IMR-90 (cell line): ENCODE data around the gene COL24A1. TPM values are rescaled to one million over a fixed set of nuclear protein-coding genes. Genes with fewer than 3 reads are reported as not detected.
A peak's percentile ranks its signal among the peaks of the same experiment; 100 is the strongest.

Source experiments
- ATAC-seq: fragments of 200-7000 bp; cut with Tn5 transposase; 2 replicates; pipeline ENCODE4 v1.9.1; 2020; ENCODE audit warnings: low read depth, mild to moderate bottlenecking, moderate library complexity
- BruUV-seq: library from RNA; stranded (reverse); fragments of 400-500 nt; replicated peaks from 2 replicates; lab custom pipeline; 2021; lab: Mats Ljungman, UMichigan
- CTCF ChIA-PET: fragments of 300-600 bp; formaldehyde crosslinking; extraction: SDS; loops from one replicate; lab custom pipeline; 2021; ENCODE audit warnings: antibody characterized with exemption; lab: Yijun Ruan, JAX
- POLR2A ChIA-PET: fragments of 300-600 bp; sonication (Branson Sonifier 250); formaldehyde crosslinking; loops from one replicate; lab custom pipeline; 2022; ENCODE audit warnings: antibody characterized with exemption; ENCODE audit not compliant: unreplicated experiment; lab: Charles Lee
- DNase-seq: peaks from one replicate; pipeline ENCODE4 v3.0.0; 2013
- H2AFZ ChIP-seq: replicated peaks from 2 replicates; pipeline ENCODE3; 2013; ENCODE audit warnings: low read length, mild to moderate bottlenecking; ENCODE audit not compliant: poor library complexity
- H2AK5ac ChIP-seq: 2 replicates; pipeline ENCODE4 v1.6.1; 2013; ENCODE audit warnings: low read depth, low read length, inconsistent platforms
- H2AK9ac ChIP-seq: replicated peaks from 2 replicates; pipeline ENCODE3; 2013; ENCODE audit warnings: mild to moderate bottlenecking, low read depth, low read length, moderate library complexity; ENCODE audit not compliant: poor library complexity
- H2BK120ac ChIP-seq: 2 replicates; pipeline ENCODE4 v1.6.1; 2013; ENCODE audit warnings: low read depth, low read length, inconsistent platforms
- H2BK15ac ChIP-seq: 3 replicates; pipeline ENCODE4 v1.6.1; 2013; ENCODE audit warnings: low read depth, low read length, inconsistent platforms
- H2BK20ac ChIP-seq: 2 replicates; pipeline ENCODE4 v1.6.1; 2013; ENCODE audit warnings: low read depth, mild to moderate bottlenecking, inconsistent platforms, low read length, moderate library complexity
- H2BK5ac ChIP-seq: 2 replicates; pipeline ENCODE4 v1.6.1; 2013; ENCODE audit warnings: mild to moderate bottlenecking, low read depth, low read length, inconsistent platforms; ENCODE audit not compliant: poor library complexity, severe bottlenecking
- H3K14ac ChIP-seq: replicated peaks from 2 replicates; pipeline ENCODE4 v1.6.1; 2013; ENCODE audit warnings: low read depth, low read length, inconsistent platforms
- H3K18ac ChIP-seq: 2 replicates; pipeline ENCODE4 v1.6.1; 2013; ENCODE audit warnings: low read depth, low read length, control low read depth
- H3K23ac ChIP-seq: 2 replicates; pipeline ENCODE4 v1.6.1; 2013; ENCODE audit warnings: low read depth, low read length, inconsistent platforms
- H3K27ac ChIP-seq: 2 replicates; pipeline ENCODE4 v1.5.1; 2013; ENCODE audit warnings: mild to moderate bottlenecking, control low read depth, low read length; ENCODE audit not compliant: insufficient read depth
- H3K27me3 ChIP-seq: 2 replicates; pipeline ENCODE4 v1.6.1; 2013; ENCODE audit warnings: low read length; ENCODE audit not compliant: control insufficient read depth, insufficient read depth
- H3K36me3 ChIP-seq: 2 replicates; pipeline ENCODE4 v1.6.1; 2013; ENCODE audit warnings: low read length, mixed read lengths; ENCODE audit not compliant: control insufficient read depth, insufficient read depth
- H3K4ac ChIP-seq: 2 replicates; pipeline ENCODE4 v1.6.1; 2013; ENCODE audit warnings: low read depth, low read length, inconsistent platforms
- H3K4me1 ChIP-seq: 2 replicates; pipeline ENCODE4 v1.6.1; 2013; ENCODE audit warnings: low read length, mixed read lengths; ENCODE audit not compliant: control insufficient read depth, insufficient read depth
- H3K4me2 ChIP-seq: 2 replicates; pipeline ENCODE4 v1.6.1; 2013; ENCODE audit warnings: low read depth, mild to moderate bottlenecking, control low read depth, low read length, moderate library complexity
- H3K4me3 ChIP-seq: 2 replicates; pipeline ENCODE4 v1.5.1; 2013; ENCODE audit warnings: low read depth, mild to moderate bottlenecking, control low read depth, low read length, moderate library complexity; ENCODE audit not compliant: insufficient read depth
- H3K56ac ChIP-seq: 2 replicates; pipeline ENCODE4 v1.6.1; 2013; ENCODE audit warnings: low read length, inconsistent platforms; ENCODE audit not compliant: insufficient read depth; ENCODE audit errors: extremely low read depth
- H3K79me1 ChIP-seq, 2 experiments: 2 replicates each; pipeline ENCODE4 v1.6.1; 2013; ENCODE audit warnings: low read length in 2 of 2, inconsistent platforms in 1 of 2, low read depth in 1 of 2
- H3K9ac ChIP-seq: 2 replicates; pipeline ENCODE4 v1.6.1; 2013; ENCODE audit warnings: low read depth, low read length, control low read depth
- H3K9me1 ChIP-seq: 2 replicates; pipeline ENCODE4 v1.6.1; 2013; ENCODE audit warnings: low read length, inconsistent platforms; ENCODE audit not compliant: insufficient read depth
- H3K9me3 ChIP-seq: 2 replicates; pipeline ENCODE4 v1.6.1; 2013; ENCODE audit warnings: low read length; ENCODE audit not compliant: control insufficient read depth, insufficient read depth
- H4K20me1 ChIP-seq: 2 replicates; pipeline ENCODE4 v1.6.1; 2013; ENCODE audit warnings: low read length, inconsistent platforms; ENCODE audit not compliant: insufficient read depth
- H4K5ac ChIP-seq: 2 replicates; pipeline ENCODE4 v1.6.1; 2013; ENCODE audit warnings: mild to moderate bottlenecking, low read depth, low read length, control low read depth
- H4K8ac ChIP-seq, 2 experiments: 2 replicates each; pipeline ENCODE4 v1.6.1; 2013; ENCODE audit warnings: low read depth in 2 of 2, low read length in 2 of 2, control low read depth in 1 of 2, inconsistent platforms in 1 of 2
- H4K91ac ChIP-seq: 2 replicates; pipeline ENCODE4 v1.6.1; 2013; ENCODE audit warnings: low read depth, low read length, inconsistent platforms; ENCODE audit not compliant: insufficient read depth
- MAFK ChIP-seq: IDR thresholded peaks from 2 replicates; pipeline ENCODE4 v1.6.1; 2012; ENCODE audit warnings: low read depth, low read length, improper control_type of control experiment
- RFX5 ChIP-seq: IDR thresholded peaks from 2 replicates; pipeline ENCODE4 v1.8.0; 2012; ENCODE audit warnings: low read depth, mild to moderate bottlenecking, low read length, moderate library complexity
- WGBS, 2 experiments: methylation state at CpG; one replicate each; pipeline versions ENCODE4 v1.1.5 to v1.1.7; 2013; ENCODE audit warnings: missing lambda C conversion rate in 2 of 2; ENCODE audit not compliant: insufficient read length in 1 of 2; ENCODE audit errors: extremely low coverage in 2 of 2; 5-methylcytosine and 5-hydroxymethylcytosine counted together
- dilution Hi-C: fragments of 300-500 bp; cut with HindIII; formaldehyde crosslinking; loops from one replicate; pipeline ENCODE4 v1.14.3; 2018; ENCODE audit warnings: low sequenced_read_pairs; ENCODE audit not compliant: unreplicated experiment
- in situ Hi-C: fragments of 300-500 bp; cut with MboI; formaldehyde crosslinking; loops from 3 replicates; pipeline ENCODE4 v1.14.3; 2019; ENCODE audit warnings: low sequenced_read_pairs, inconsistent platforms, mixed read lengths
- intact Hi-C: fragments of 100-400 bp; cut with micrococcal nuclease; formaldehyde crosslinking; loops from 2 replicates; pipeline ENCODE4 v1.10.0; 2022
- polyA plus RNA-seq, 3 experiments: library from polyadenylated mRNA; depleted of rRNA; stranded (reverse); fragments of >200 nt; gene quantifications; 2 replicates each; pipeline ENCODE4 v1.2.3, GENCODE V29; 2012; ENCODE audit warnings: low replicate concordance in 1 of 3
- total RNA-seq: library from RNA; depleted of rRNA; stranded (reverse); fragments of >200 nt; gene quantifications from 2 replicates; pipeline ENCODE4 v1.2.3, GENCODE V29; 2012

The COL24A1 gene
- total and polyA plus RNA-seq, 2 of the 4 experiments (the other 2 are of a cell fraction) = 1.4 to 2.2 TPM

DNA sequence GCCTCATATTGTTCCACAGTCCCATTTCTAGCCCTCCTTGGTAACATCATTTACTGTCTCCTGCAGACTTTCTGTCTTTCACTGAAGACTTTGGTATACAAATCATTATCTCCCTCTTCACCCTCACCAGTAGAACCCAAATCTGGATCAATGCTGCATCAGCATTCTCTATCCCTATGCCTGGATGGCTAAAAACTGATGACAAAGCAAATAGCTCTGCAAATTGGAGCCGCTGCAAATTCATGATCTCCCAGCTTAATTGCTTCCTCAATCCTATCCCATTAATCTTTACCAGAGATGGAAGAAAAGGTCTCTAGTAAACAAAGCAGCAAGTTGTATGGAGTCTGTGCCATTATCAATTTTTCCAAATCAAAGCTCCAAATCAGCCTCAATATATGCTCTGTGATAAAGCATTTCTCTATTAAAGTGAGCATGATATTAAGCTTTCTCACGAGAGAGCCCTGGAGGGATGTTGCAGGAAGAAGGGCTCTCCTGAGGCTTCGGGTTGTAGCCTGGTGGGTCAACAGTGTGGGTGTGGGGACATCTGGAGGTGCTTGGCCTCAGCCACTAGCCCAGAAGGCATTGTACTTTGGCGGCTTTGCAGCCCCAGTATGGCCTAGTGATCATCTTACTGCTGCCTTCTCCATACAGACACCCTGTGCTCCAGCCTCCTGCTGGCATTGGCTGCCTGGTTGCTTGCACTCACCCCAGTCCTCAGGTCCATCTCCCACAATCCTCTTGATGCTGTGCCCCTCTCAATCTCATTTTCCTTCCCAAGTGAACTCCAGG lies 46.2 kb upstream of the COL24A1 start:
- Histone ChIP-seq H2AFZ (no peak overlapping the region), H3K27ac (no peak overlapping the region), H2BK15ac (no peak overlapping the region), H3K18ac (no peak overlapping the region), H3K9me1 (peaks cover under 1% of the 10 kb centered on the region; the same call in 1 of the 2 replicates), H3K79me1 (no peaks in the 10 kb centered on the region), H3K56ac (no peak overlapping the region), H2BK5ac (no peak overlapping the region), H3K4me3 (no peak overlapping the region), H2AK9ac (no peak overlapping the region), H3K4me1 (peaks cover 3% of the 10 kb centered on the region; the same call in 1 of the 2 replicates), H4K8ac (no peak overlapping the region), H3K36me3 (no peaks in the 10 kb centered on the region), H2BK20ac (no peak overlapping the region), H4K20me1 (no peaks in the 10 kb centered on the region), H2AK5ac (no peak overlapping the region), H4K5ac (no peak overlapping the region), H3K23ac (no peak overlapping the region), H3K27me3 (no peaks in the 10 kb centered on the region), H3K4me2 (no peak overlapping the region), H2BK120ac (no peak overlapping the region), H3K9ac (no peak overlapping the region), H3K4ac (no peak overlapping the region), H3K9me3 (no peaks in the 10 kb centered on the region), H3K14ac (no peak overlapping the region), H4K91ac (no peak overlapping the region; the same call in 1 of the 2 replicates)
- DNase-seq (no peak), ATAC-seq (no peak)
- POLR2A ChIA-PET = no interaction called here
- in situ Hi-C loops = no loop called here
- WGBS, 2 experiments = no CpG with 5 or more reads among the region's 4 CpGs
- CTCF ChIA-PET = no interaction called here
- dilution Hi-C loops = no loop called here
- no peak for TF ChIP-seq RFX5
- peak; percentile 75 for TF ChIP-seq MAFK
- BruUV-seq = no TSS peak
- intact Hi-C loops = no loop called here
